ENCODE measurements around the gene SEPTIN10. TPM values are rescaled to one million over a fixed set of nuclear protein-coding genes. Genes with fewer than 3 reads are reported as not detected.
"Not testable (repeated sequence)": the region's sequence is repeated elsewhere in the genome, so short reads cannot be mapped to it uniquely, and the experiment has no call there.

SEPTIN10 gene
- total RNA-seq, 2 experiments from 2014 or later, result 3.8 to 4.1 TPM

GRCh38 chr2:109536556-109536955 is 77.2 kb downstream of the SEPTIN10 start:
- POLR2A ChIA-PET, CTCF ChIA-PET: not testable (repeated sequence)
- peaks cover 21% of the 10 kb centered on the region for H3K27me3 Mint-ChIP-seq

GRCh38 chr2:109535217-109535946 is 78.4 kb downstream of the SEPTIN10 start:
- Mint-ChIP-seq H3K36me3 (ENCODE audit: low read depth) (no peaks in the 10 kb centered on the region), H3K4me3 (no peak overlapping the region), H3K27ac (no peak overlapping the region), H3K4me1 (no peaks in the 10 kb centered on the region), H3K9me3 (no peaks in the 10 kb centered on the region), H3K27me3 (peaks cover 17% of the 10 kb centered on the region)
- no peak for DNase-seq
- CTCF ChIA-PET, result interaction anchor here (0.9 kb wide), 1 partner anchor 11 kb away, joined by 3 read pairs; no protein-coding TSS in a partner anchor
- POLR2A ChIA-PET, result no interaction called here

More at GRCh38 chr2:109536556-109536955, 77.2 kb downstream of the SEPTIN10 start:
- H3K27ac Mint-ChIP-seq; H3K36me3 Mint-ChIP-seq (ENCODE audit: low read depth); DNase-seq; H3K4me3 Mint-ChIP-seq; H3K9me3 Mint-ChIP-seq; H3K4me1 Mint-ChIP-seq: not testable (repeated sequence)

DNA sequence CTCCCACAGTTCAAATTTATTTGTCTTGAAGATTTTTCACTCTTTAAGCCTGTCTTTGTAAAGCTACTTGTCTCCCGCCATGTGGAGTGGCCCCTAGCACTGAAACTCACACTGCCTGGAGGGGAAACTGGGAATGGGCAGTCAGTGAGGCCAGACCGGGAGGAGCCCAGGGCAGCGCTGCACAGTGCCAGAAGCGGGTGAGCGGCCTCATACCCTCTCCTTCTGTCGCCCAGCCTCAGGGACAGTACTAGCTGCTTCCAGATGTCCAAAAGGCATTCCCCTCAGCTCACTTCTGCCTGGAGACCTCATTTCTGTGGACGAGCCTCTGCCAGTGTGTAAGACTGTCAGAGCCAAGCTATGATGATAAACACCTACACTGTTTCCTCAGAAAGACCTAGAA is 79.9 kb downstream of the SEPTIN10 start:
- H3K4me1 Mint-ChIP-seq, result no peaks in the 10 kb centered on the region
- DNase-seq, result no peak
- H3K27me3 Mint-ChIP-seq, result peaks cover 21% of the 10 kb centered on the region
- no peak overlapping the region for H3K4me3 Mint-ChIP-seq
- no peaks in the 10 kb centered on the region for H3K36me3 Mint-ChIP-seq (ENCODE audit: low read depth)
- CTCF ChIA-PET, result interaction anchor here (3.8 kb wide), 1 partner anchor 12 kb away, joined by 22 read pairs; no protein-coding TSS in a partner anchor
- POLR2A ChIA-PET, result no interaction called here
- H3K9me3 Mint-ChIP-seq, result no peaks in the 10 kb centered on the region
- no peak overlapping the region for H3K27ac Mint-ChIP-seq

- Mint-ChIP-seq H3K4me1 (no peaks in the 10 kb centered on the region), H3K4me3 (no peak overlapping the region), H3K9me3 (no peaks in the 10 kb centered on the region), H3K27me3 (peaks cover 21% of the 10 kb centered on the region), H3K27ac (no peak overlapping the region), H3K36me3 (ENCODE audit: low read depth) (no peaks in the 10 kb centered on the region)
- CTCF ChIA-PET, result interaction anchor here (3.8 kb wide), 1 partner anchor 13 kb away, joined by 22 read pairs; no protein-coding TSS in a partner anchor
- DNase-seq, result no peak
- POLR2A ChIA-PET, result no interaction called here
Observed at GRCh38 chr2:109532728-109533076, 81.1 kb downstream of the SEPTIN10 start.

DNA sequence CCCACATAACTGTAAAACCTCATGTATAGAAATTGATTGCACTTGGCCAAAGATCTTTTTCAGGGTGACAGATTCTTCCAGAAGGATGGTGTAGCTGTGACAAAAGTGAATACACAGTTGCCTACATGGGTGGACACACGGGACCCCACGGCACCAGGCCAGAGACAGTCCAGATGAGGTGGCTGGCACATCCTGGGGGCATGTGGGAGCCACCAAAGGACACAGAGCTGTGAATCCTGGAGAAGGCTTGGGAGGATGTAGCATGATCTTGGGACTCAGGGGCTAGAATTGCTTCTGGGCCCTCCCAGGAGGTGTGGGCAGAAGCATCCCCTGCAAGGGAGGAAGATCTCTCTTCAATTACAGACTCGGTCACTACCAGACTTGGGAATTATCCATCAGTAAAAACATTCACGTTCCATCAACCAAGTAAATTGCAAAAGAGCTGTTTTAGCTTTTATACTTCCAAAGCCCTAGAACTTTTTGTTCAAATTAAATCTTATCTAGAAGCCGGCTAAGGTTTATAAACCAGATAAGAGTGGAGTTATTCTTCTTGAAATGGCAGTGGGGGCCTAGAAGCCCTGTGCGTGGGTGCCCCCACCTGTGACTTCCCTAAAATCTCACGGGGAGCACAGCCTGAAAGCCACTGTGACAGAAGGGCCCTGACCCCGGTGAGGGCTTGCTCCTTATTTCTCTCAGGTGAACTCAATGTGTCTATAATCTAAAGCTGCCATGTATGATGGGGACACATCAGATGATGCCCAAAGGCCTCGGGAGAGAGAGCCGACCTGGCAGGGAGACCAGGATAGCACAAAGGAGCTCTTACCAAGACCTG is 81.7 kb downstream of the SEPTIN10 start:
- no peak for DNase-seq
- H3K27ac Mint-ChIP-seq, result no peak overlapping the region
- no peak overlapping the region for H3K4me3 Mint-ChIP-seq
- no peaks in the 10 kb centered on the region for H3K36me3 Mint-ChIP-seq (ENCODE audit: low read depth)
- POLR2A ChIA-PET, result no interaction called here
- CTCF ChIA-PET, result interaction anchor here (3.8 kb wide), 1 partner anchor 14 kb away, joined by 22 read pairs; no protein-coding TSS in a partner anchor
- H3K9me3 Mint-ChIP-seq, result no peaks in the 10 kb centered on the region
- H3K27me3 Mint-ChIP-seq, result peaks cover 21% of the 10 kb centered on the region
- H3K4me1 Mint-ChIP-seq, result no peaks in the 10 kb centered on the region

DNA sequence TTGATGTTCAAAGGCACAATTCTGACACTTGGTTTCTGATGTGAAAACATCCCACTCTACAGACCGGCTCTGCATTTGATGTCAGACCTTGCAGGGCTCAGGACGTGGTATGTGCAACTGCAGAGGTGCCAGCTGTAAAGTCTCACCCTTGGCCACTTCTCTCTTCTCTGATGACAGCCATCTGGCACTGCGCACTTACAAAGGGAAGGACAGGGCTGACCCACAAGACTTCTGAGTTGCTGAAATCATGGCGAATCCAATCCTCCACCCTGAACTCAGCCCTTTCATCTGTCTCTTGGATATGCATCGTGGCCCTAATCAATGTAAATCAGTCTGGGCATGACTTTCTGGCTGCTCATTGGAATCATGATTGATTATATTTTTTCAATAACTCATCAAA is 82.5 kb downstream of the SEPTIN10 start:
- Mint-ChIP-seq H3K9me3 (no peaks in the 10 kb centered on the region), H3K27ac (no peak overlapping the region), H3K36me3 (ENCODE audit: low read depth) (no peaks in the 10 kb centered on the region), H3K4me1 (no peaks in the 10 kb centered on the region), H3K4me3 (no peak overlapping the region), H3K27me3 (peaks cover 18% of the 10 kb centered on the region)
- DNase-seq, result no peak
- ChIA-PET POLR2A (no interaction called here), CTCF (interaction anchor here (3.8 kb wide), 1 partner anchor 14 kb away, joined by 22 read pairs; no protein-coding TSS in a partner anchor)

- POLR2A ChIA-PET, result no interaction called here
- DNase-seq, result no peak
- Mint-ChIP-seq H3K4me3 (no peak overlapping the region), H3K4me1 (no peaks in the 10 kb centered on the region), H3K27me3 (peaks cover 17% of the 10 kb centered on the region), H3K36me3 (ENCODE audit: low read depth) (no peaks in the 10 kb centered on the region), H3K9me3 (no peaks in the 10 kb centered on the region), H3K27ac (no peak overlapping the region)
- CTCF ChIA-PET, result interaction anchor here (3.8 kb wide), 1 partner anchor 15 kb away, joined by 22 read pairs; no protein-coding TSS in a partner anchor
Observed at GRCh38 chr2:109530712-109531111, 83.1 kb downstream of the SEPTIN10 start.

DNA sequence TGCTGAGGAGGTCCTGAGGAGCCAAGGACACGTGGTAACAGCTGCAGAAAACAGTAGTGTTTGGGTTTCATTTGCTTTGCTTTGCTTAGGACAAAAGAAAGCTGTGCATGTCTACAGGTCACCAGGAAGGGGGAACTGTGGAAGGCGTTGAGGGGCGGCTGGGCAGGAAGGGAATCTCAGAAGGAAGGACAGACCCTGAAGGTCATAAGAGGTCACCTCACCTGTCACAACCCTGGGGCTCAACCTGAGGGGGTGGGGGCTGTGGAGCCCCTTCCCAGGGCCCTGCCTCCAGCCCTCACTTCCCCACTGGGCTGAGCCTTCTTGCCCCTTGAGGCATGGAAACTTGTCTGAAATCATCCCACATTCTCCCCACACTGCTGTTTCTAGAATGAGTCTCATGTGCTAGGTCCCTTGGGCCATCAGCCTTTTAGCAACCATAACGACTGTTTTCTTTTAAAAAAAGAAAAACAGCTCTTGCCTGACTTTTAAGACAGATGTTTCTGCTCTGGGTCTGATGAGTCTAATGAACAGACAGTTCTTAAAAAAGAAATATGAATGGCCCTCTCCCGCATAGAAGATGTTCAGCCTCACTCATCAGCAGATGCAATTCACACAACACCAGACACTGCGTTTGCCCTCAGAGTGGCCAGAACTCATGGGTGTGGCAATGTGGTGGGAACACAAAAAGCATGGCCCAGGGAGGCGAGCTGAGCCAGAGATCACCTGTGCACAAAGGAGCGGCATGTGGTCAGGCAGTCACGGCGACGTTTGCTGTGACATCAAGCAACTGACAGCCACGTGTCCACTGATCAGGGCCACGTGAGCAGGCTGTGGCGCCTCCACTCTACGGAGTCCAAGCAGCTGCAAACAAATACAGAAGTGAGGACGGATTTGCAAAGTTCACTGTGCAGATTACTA is 84.0 kb downstream of the SEPTIN10 start:
- ChIA-PET CTCF (no interaction called here), POLR2A (no interaction called here)
- H3K4me1 Mint-ChIP-seq, result no peaks in the 10 kb centered on the region
- H3K4me3 Mint-ChIP-seq, result no peak overlapping the region
- no peak for DNase-seq
- H3K36me3 Mint-ChIP-seq (ENCODE audit: low read depth), result no peaks in the 10 kb centered on the region
- peaks cover 13% of the 10 kb centered on the region for H3K27me3 Mint-ChIP-seq
- H3K27ac Mint-ChIP-seq, result no peak overlapping the region
- H3K9me3 Mint-ChIP-seq, result no peaks in the 10 kb centered on the region

- no peaks in the 10 kb centered on the region for H3K4me1 Mint-ChIP-seq
- H3K9me3 Mint-ChIP-seq, result no peaks in the 10 kb centered on the region
- H3K36me3 Mint-ChIP-seq (ENCODE audit: low read depth), result no peaks in the 10 kb centered on the region
- no peak for DNase-seq
- H3K4me3 Mint-ChIP-seq, result no peak overlapping the region
- ChIA-PET CTCF (no interaction called here), POLR2A (no interaction called here)
- H3K27ac Mint-ChIP-seq, result no peak overlapping the region
- peaks cover 13% of the 10 kb centered on the region for H3K27me3 Mint-ChIP-seq
Observed at GRCh38 chr2:109528811-109529501, 84.8 kb downstream of the SEPTIN10 start.

- ChIA-PET CTCF (no interaction called here), POLR2A (no interaction called here)
- Mint-ChIP-seq H3K4me1 (no peaks in the 10 kb centered on the region), H3K36me3 (ENCODE audit: low read depth) (no peaks in the 10 kb centered on the region), H3K27me3 (peaks cover 13% of the 10 kb centered on the region), H3K9me3 (no peaks in the 10 kb centered on the region), H3K27ac (no peak overlapping the region), H3K4me3 (no peak overlapping the region)
- DNase-seq, result no peak
Observed at GRCh38 chr2:109527846-109528705, 85.7 kb downstream of the SEPTIN10 start.

DNA sequence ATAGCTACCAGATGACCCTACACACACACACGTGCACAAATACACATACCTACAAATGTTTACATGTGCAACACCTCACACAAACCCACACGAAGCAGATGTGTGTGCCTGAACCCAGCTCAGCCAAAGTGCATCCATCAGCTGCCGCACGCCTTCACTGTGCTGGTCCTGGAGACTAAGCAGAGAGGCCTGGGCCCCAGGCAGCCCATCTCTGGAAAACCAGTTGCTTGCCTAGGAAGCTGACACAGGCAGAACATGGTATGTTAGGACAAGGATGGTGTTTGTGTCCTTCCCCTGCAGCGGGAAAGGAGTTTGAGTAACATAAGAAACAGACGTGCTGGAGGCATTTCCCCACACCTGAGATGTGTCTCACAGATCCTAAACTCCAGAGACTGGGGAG is 86.7 kb downstream of the SEPTIN10 start:
- H3K4me3 Mint-ChIP-seq, result no peak overlapping the region
- CTCF ChIA-PET, result interaction anchor here (0.9 kb wide), 1 partner anchor 17 kb away, joined by 4 read pairs; no protein-coding TSS in a partner anchor
- POLR2A ChIA-PET, result no interaction called here
- DNase-seq, result no peak
- H3K27me3 Mint-ChIP-seq, result peaks cover 9% of the 10 kb centered on the region
- no peaks in the 10 kb centered on the region for H3K4me1 Mint-ChIP-seq
- no peak overlapping the region for H3K27ac Mint-ChIP-seq
- no peaks in the 10 kb centered on the region for H3K9me3 Mint-ChIP-seq
- no peaks in the 10 kb centered on the region for H3K36me3 Mint-ChIP-seq (ENCODE audit: low read depth)
